B cell (primary cell): ENCODE measurements around the gene TTC39C.

ENCODE experiments used
- EZH2 ChIP-seq: IDR thresholded peaks from 2 replicates; pipeline ENCODE4 v1.6.1; 2012; ENCODE audit warnings: borderline replicate concordance, low read depth, mild to moderate bottlenecking, moderate library complexity, low read length; ENCODE audit not compliant: insufficient read depth, poor library complexity, severe bottlenecking
- TF ChIP-seq, protein P1 (sequence below): fragments of 200-600 bp; IDR thresholded peaks from one replicate; pipeline ENCODE4 v1.8.0; 2022; ENCODE audit warnings: antibody characterized with exemption, mild to moderate bottlenecking

DNA sequence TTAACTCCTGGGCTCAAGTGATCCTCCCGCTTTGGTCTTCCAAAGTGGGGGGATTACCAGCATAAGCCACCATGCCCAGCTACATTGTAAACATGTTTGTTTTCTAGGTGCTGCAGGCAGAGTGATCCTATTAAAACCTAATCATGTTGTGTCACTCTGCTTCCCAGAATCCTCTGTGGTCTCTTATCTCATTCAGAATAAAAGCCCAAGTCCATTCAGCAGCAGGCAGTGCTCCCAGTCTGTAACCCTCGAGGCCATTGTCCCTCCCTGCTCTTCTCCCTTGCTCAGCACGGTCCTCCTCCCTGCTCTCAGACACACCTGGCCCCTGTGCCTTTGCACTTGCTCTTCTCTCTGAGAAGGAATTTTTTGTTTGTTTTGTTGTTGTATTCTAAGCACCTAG, 113.2 kb downstream of the TTC39C start:
- TF ChIP-seq, protein P1, sequence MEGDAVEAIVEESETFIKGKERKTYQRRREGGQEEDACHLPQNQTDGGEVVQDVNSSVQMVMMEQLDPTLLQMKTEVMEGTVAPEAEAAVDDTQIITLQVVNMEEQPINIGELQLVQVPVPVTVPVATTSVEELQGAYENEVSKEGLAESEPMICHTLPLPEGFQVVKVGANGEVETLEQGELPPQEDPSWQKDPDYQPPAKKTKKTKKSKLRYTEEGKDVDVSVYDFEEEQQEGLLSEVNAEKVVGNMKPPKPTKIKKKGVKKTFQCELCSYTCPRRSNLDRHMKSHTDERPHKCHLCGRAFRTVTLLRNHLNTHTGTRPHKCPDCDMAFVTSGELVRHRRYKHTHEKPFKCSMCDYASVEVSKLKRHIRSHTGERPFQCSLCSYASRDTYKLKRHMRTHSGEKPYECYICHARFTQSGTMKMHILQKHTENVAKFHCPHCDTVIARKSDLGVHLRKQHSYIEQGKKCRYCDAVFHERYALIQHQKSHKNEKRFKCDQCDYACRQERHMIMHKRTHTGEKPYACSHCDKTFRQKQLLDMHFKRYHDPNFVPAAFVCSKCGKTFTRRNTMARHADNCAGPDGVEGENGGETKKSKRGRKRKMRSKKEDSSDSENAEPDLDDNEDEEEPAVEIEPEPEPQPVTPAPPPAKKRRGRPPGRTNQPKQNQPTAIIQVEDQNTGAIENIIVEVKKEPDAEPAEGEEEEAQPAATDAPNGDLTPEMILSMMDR: no peak
- no peak for TF ChIP-seq EZH2
